Astrocyte (in vitro differentiated cells and primary cell): ENCODE data around the gene KLF7. TPM values are rescaled to one million over a fixed set of nuclear protein-coding genes. Genes with fewer than 3 reads are reported as not detected.

Experiments used
- DNase-seq: peaks from one replicate; pipeline ENCODE4 v3.0.0-alpha.2; 2010; ENCODE audit warnings: low read depth
- FAIRE-seq: peaks from 2 replicates; lab custom pipeline; 2011; peaks lifted over from hg19 to GRCh38; lab: Jason Lieb, UNC
- H2AFZ ChIP-seq: 2 replicates; pipeline ENCODE4 v1.6.0; 2012; ENCODE audit warnings: low read depth, low read length, inconsistent platforms
- H3K27ac ChIP-seq: 2 replicates; pipeline ENCODE4 v1.5.1; 2011; ENCODE audit warnings: low read depth, low read length, inconsistent platforms
- H3K27me3 ChIP-seq: 2 replicates; pipeline ENCODE4 v1.6.0; 2011; ENCODE audit warnings: low read length, inconsistent platforms; ENCODE audit not compliant: insufficient read depth
- H3K36me3 ChIP-seq: 2 replicates; pipeline ENCODE4 v1.5.1; 2011; ENCODE audit warnings: low read length, inconsistent platforms; ENCODE audit not compliant: insufficient read depth
- H3K4me1 ChIP-seq: 2 replicates; pipeline ENCODE4 v1.5.1; 2011; ENCODE audit warnings: low read length, inconsistent platforms; ENCODE audit not compliant: insufficient read depth
- H3K4me2 ChIP-seq: 2 replicates; pipeline ENCODE4 v1.6.0; 2012; ENCODE audit warnings: low read length, inconsistent platforms
- H3K4me3 ChIP-seq: 2 replicates; pipeline ENCODE4 v1.5.1; 2011; ENCODE audit warnings: low read depth, mild to moderate bottlenecking, low read length, inconsistent platforms; ENCODE audit not compliant: insufficient read depth
- H3K79me2 ChIP-seq: 2 replicates; pipeline ENCODE4 v1.6.0; 2012; ENCODE audit warnings: mild to moderate bottlenecking, low read length, inconsistent platforms; ENCODE audit not compliant: insufficient read depth
- H3K9ac ChIP-seq: 2 replicates; pipeline ENCODE4 v1.6.0; 2012; ENCODE audit warnings: mild to moderate bottlenecking, low read length, inconsistent platforms
- H3K9me3 ChIP-seq: 2 replicates; pipeline ENCODE4 v1.5.1; 2012; ENCODE audit warnings: low read depth, mild to moderate bottlenecking, low read length, inconsistent platforms; ENCODE audit not compliant: insufficient read depth
- H4K20me1 ChIP-seq: 2 replicates; pipeline ENCODE4 v1.6.0; 2012; ENCODE audit warnings: low read length, inconsistent platforms; ENCODE audit not compliant: insufficient read depth
- H3K27ac Mint-ChIP-seq: one replicate; pipeline ENCODE4 v1.8.0; 2021; ENCODE audit warnings: mild to moderate bottlenecking, mixed read lengths; ENCODE audit not compliant: unreplicated experiment
- H3K27me3 Mint-ChIP-seq: one replicate; pipeline ENCODE4 v1.8.0; 2021; ENCODE audit warnings: low read depth, mixed read lengths; ENCODE audit not compliant: unreplicated experiment
- H3K36me3 Mint-ChIP-seq: one replicate; pipeline ENCODE4 v1.8.0; 2021; ENCODE audit warnings: low read depth, mixed read lengths; ENCODE audit not compliant: unreplicated experiment
- H3K4me1 Mint-ChIP-seq: one replicate; pipeline ENCODE4 v1.8.0; 2021; ENCODE audit warnings: low read depth, mixed read lengths; ENCODE audit not compliant: unreplicated experiment
- H3K4me3 Mint-ChIP-seq: one replicate; pipeline ENCODE4 v1.8.0; 2021; ENCODE audit warnings: mild to moderate bottlenecking, moderate library complexity, mixed read lengths; ENCODE audit not compliant: unreplicated experiment
- H3K9me3 Mint-ChIP-seq: one replicate; pipeline ENCODE4 v1.8.0; 2021; ENCODE audit warnings: mild to moderate bottlenecking, mixed read lengths; ENCODE audit not compliant: unreplicated experiment
- EZH2 ChIP-seq: IDR thresholded peaks from 2 replicates; pipeline ENCODE4 v1.6.1; 2012; ENCODE audit warnings: mild to moderate bottlenecking, low read length, inconsistent platforms; ENCODE audit not compliant: insufficient read depth
- total RNA-seq: library from RNA; stranded (reverse); gene quantifications from 2 replicates; pipeline ENCODE4 v1.2.1, GENCODE V29; 2021
- TF ChIP-seq, protein P1 (sequence below): IDR thresholded peaks from 2 replicates; pipeline ENCODE4 v1.5.1; 2011; ENCODE audit warnings: low read depth, mild to moderate bottlenecking, inconsistent platforms, low read length, moderate library complexity; ENCODE audit not compliant: insufficient read depth

Gene KLF7
- total RNA-seq, 1 donor from 2014 or later, result 81.2 TPM

DNA sequence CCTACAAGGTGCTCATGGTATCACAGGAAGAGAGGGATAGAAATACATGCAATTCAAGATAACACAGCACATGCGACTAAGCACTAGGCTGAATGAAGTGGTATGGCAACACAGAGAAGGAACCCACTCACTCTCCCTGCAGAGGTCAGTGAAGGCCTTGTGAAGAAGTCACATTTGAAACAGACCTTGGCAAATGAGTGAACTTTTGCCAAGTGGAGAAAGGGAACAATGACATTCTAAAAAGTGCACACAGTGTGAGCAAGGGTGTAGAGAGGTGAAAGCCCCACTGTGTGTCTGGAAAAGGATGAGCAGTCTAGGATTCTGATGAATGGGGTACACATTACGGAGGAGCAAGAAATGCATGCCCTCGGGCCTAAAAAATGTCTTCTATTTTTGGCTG is 23.3 kb downstream of the KLF7 start:
- peaks cover 17% of the 10 kb centered on the region for H3K36me3 Mint-ChIP-seq
- H3K27me3 ChIP-seq, result no peaks in the 10 kb centered on the region
- peaks cover 99% of the 10 kb centered on the region for H4K20me1 ChIP-seq
- peaks cover 16% of the 10 kb centered on the region for H3K36me3 ChIP-seq
- no peaks in the 10 kb centered on the region for H3K9me3 ChIP-seq
- no peak overlapping the region for H3K27ac Mint-ChIP-seq
- peak overlapping the region; percentile 40 for H3K27ac ChIP-seq
- H3K9me3 Mint-ChIP-seq, result no peaks in the 10 kb centered on the region
- no peak overlapping the region for H3K9ac ChIP-seq
- DNase-seq, result no peak
- no peak for FAIRE-seq
- peaks cover 19% of the 10 kb centered on the region for H3K4me1 ChIP-seq
- H3K4me3 Mint-ChIP-seq, result no peak overlapping the region
- peaks cover 77% of the 10 kb centered on the region for H3K4me1 Mint-ChIP-seq
- TF ChIP-seq, protein P1, sequence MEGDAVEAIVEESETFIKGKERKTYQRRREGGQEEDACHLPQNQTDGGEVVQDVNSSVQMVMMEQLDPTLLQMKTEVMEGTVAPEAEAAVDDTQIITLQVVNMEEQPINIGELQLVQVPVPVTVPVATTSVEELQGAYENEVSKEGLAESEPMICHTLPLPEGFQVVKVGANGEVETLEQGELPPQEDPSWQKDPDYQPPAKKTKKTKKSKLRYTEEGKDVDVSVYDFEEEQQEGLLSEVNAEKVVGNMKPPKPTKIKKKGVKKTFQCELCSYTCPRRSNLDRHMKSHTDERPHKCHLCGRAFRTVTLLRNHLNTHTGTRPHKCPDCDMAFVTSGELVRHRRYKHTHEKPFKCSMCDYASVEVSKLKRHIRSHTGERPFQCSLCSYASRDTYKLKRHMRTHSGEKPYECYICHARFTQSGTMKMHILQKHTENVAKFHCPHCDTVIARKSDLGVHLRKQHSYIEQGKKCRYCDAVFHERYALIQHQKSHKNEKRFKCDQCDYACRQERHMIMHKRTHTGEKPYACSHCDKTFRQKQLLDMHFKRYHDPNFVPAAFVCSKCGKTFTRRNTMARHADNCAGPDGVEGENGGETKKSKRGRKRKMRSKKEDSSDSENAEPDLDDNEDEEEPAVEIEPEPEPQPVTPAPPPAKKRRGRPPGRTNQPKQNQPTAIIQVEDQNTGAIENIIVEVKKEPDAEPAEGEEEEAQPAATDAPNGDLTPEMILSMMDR, result no peak
- TF ChIP-seq EZH2, result no peak
- H2AFZ ChIP-seq, result no peak overlapping the region
- H3K27me3 Mint-ChIP-seq, result no peaks in the 10 kb centered on the region
- no peak overlapping the region for H3K4me3 ChIP-seq
- H3K4me2 ChIP-seq, result peak overlapping the region; percentile 12
- peaks cover 100% of the 10 kb centered on the region for H3K79me2 ChIP-seq

DNA sequence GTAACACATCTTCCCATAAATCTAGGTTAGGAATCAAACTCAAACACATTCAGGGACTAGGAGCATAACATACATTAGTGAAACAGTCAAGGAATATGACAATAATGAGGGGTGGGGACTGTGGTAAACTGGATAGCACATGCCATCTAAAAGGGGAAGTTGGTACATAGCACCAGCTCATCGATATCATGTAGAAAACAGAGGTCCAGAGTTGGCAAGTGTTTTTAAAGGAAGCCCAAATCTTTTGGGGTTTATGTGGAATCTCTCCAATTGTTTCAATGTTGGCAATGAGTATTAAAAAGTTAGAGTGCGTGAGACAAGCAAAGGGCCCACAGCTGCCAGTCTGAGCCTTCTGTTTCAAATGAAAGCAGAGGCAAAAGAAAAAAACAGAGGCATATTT is 24.4 kb downstream of the KLF7 start:
- Histone ChIP-seq H3K4me2 (no peak overlapping the region), H3K4me1 (peaks cover 29% of the 10 kb centered on the region), H3K27ac (no peak overlapping the region), H3K36me3 (peaks cover 16% of the 10 kb centered on the region), H2AFZ (no peak overlapping the region), H3K9me3 (no peaks in the 10 kb centered on the region), H3K9ac (no peak overlapping the region), H4K20me1 (peaks cover 99% of the 10 kb centered on the region), H3K4me3 (no peak overlapping the region), H3K27me3 (no peaks in the 10 kb centered on the region), H3K79me2 (peaks cover 100% of the 10 kb centered on the region)
- peaks cover 84% of the 10 kb centered on the region for H3K4me1 Mint-ChIP-seq
- no peak overlapping the region for H3K4me3 Mint-ChIP-seq
- FAIRE-seq (no peak), DNase-seq (no peak)
- H3K27ac Mint-ChIP-seq, result no peak overlapping the region
- peaks cover 16% of the 10 kb centered on the region for H3K36me3 Mint-ChIP-seq
- no peaks in the 10 kb centered on the region for H3K9me3 Mint-ChIP-seq
- H3K27me3 Mint-ChIP-seq, result no peaks in the 10 kb centered on the region
- no peak for TF ChIP-seq EZH2
- TF ChIP-seq, protein P1, result no peak

DNA sequence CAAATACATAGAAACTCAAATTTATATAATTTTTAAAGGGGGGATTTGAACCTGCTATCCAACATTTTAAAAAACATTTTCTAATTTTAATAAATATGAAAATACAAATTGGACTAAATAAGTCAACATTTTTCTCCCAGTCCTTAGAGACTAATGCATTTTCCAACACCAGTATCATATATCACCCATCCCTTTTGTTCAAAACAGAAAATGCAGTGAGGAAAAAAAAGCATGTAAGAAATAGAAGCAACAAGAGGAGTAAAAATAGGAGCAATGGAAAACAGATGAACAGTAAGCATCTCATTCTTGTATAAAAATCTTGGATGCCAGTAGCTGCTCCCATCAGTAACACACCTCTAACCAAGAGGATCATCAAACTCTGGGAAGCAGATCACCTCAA is 25.5 kb downstream of the KLF7 start:
- Histone ChIP-seq H3K4me2 (no peak overlapping the region), H3K79me2 (peaks cover 100% of the 10 kb centered on the region), H3K36me3 (peaks cover 8% of the 10 kb centered on the region), H4K20me1 (peaks cover 99% of the 10 kb centered on the region), H3K27me3 (no peaks in the 10 kb centered on the region), H3K4me1 (peaks cover 40% of the 10 kb centered on the region), H2AFZ (no peak overlapping the region), H3K27ac (no peak overlapping the region), H3K9me3 (no peaks in the 10 kb centered on the region), H3K9ac (no peak overlapping the region), H3K4me3 (no peak overlapping the region)
- H3K9me3 Mint-ChIP-seq, result no peaks in the 10 kb centered on the region
- H3K4me1 Mint-ChIP-seq, result peaks cover 90% of the 10 kb centered on the region
- no peaks in the 10 kb centered on the region for H3K27me3 Mint-ChIP-seq
- TF ChIP-seq EZH2, result no peak
- TF ChIP-seq, protein P1, result no peak
- H3K27ac Mint-ChIP-seq, result no peak overlapping the region
- H3K4me3 Mint-ChIP-seq, result peak overlapping the region; percentile 45
- peaks cover 13% of the 10 kb centered on the region for H3K36me3 Mint-ChIP-seq
- DNase-seq (no peak), FAIRE-seq (no peak)
